ENCODE data around the gene NDUFS8. TPM values are rescaled to one million over a fixed set of nuclear protein-coding genes. Genes with fewer than 3 reads are reported as not detected.

Gene NDUFS8
- total and polyA plus RNA-seq, 2 donors (not counting 1 experiment from before 2014, with no cell fraction given): 73.9 to 84.6 TPM

DNA sequence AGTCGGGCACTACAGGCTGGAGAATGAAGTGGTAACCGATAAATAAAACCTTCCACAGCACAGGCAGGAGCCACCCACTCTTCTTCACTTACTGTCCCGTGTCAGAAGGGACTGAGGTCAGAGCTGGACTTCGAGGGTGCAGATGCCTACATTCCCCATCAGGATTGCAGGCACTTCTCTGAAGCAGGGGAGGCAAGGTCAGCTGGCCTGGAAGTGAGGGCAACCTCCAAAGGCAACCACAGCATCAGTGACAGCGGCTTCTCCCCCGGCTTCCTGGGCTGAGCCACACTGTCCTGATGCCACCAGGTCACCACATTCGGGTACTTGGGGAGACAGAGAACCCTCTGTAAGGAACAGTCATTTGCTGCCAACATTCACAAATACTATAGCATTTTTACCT lies 31.0 kb downstream of the NDUFS8 start:
- Mint-ChIP-seq H3K4me1 (no peaks in the 10 kb centered on the region), H3K4me3 (no peak overlapping the region), H3K27ac (no peak overlapping the region), H3K9me3 (ENCODE audit: insufficient read depth) (no peaks in the 10 kb centered on the region), H3K27me3 (no peaks in the 10 kb centered on the region)
- no peak for DNase-seq
- Histone ChIP-seq H3K9ac (ENCODE audit: low read length) (no peak overlapping the region), H3K79me2 (ENCODE audit: control insufficient read depth, insufficient read depth, low read length) (no peaks in the 10 kb centered on the region), H3K27ac (ENCODE audit: low read length in 2 of 2) (no peak overlapping the region), H2AFZ (ENCODE audit: insufficient read depth, low read depth, low read length, poor library complexity, severe bottlenecking) (no peak overlapping the region), H4K20me1 (ENCODE audit: control insufficient read depth, insufficient read depth, low read length, poor library complexity, severe bottlenecking) (no peaks in the 10 kb centered on the region), H3K4me2 (replicated peaks; ENCODE audit: low read depth, low read length, poor library complexity, severe bottlenecking) (no peak overlapping the region), H3K4me3 (ENCODE audit: control extremely low read depth in 1 of 5, extremely low read depth in 1 of 5, insufficient read depth in 1 of 5, low read depth in 2 of 5, low read length in 4 of 5) (no peak overlapping the region), H3K4me1 (ENCODE audit: control insufficient read depth in 2 of 2, insufficient read depth in 2 of 2, low read length in 2 of 2) (no peaks in the 10 kb centered on the region), H3K27me3 (replicated peaks in 1 of 4; ENCODE audit: control extremely low read depth in 1 of 4, control insufficient read depth in 3 of 4, insufficient read depth in 4 of 4, low read length in 3 of 4) (no peaks in the 10 kb centered on the region), H3K36me3 (replicated peaks in 1 of 2; ENCODE audit: control extremely low read depth in 1 of 2, control insufficient read depth in 1 of 2, extremely low read depth in 1 of 2, insufficient read depth in 2 of 2, low read length in 1 of 2) (peaks cover 0 to 29% of the 10 kb centered on the region in 2 experiments), H3K9me3 (ENCODE audit: control extremely low read depth in 1 of 3, control insufficient read depth in 2 of 3, insufficient read depth in 1 of 3, low read length in 2 of 3) (no peaks in the 10 kb centered on the region)
- no peak for TF ChIP-seq EZH2 (IDR thresholded peaks at IDR 0.05; ENCODE audit: borderline replicate concordance, insufficient read depth, low read depth, low read length, poor library complexity, severe bottlenecking)
- no peak for ATAC-seq (ENCODE audit: low read depth)
- intact Hi-C loops (cut with micrococcal nuclease): no loop called here
- ChIA-PET CTCF (no interaction called here), POLR2A (no interaction called here)
- WGBS (ENCODE audit: insufficient coverage): 97% methylated on average over 6 of the region's 7 CpGs

DNA sequence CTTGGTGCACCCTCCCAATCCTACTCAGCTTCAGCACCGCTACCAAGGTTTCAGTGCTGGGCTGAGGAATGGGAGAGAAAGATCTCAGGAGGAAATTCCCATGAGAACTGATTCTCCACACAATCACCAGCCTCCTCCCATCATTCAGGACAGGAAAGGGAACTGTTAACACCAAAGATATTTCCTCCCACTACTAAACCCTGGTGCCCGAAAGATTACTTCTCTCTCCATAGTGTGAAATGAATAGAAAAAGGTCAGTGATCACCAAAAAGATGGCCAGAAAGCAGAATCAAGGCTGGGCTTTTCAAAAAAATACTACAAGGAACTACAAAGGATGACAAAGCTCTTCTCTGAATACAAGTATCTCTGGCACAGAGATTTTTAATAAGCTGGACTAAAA lies 34.4 kb downstream of the NDUFS8 start:
- Mint-ChIP-seq H3K27me3 (no peaks in the 10 kb centered on the region), H3K27ac (no peak overlapping the region), H3K4me1 (no peaks in the 10 kb centered on the region), H3K9me3 (ENCODE audit: insufficient read depth) (no peaks in the 10 kb centered on the region), H3K4me3 (no peak overlapping the region)
- Histone ChIP-seq H2AFZ (ENCODE audit: insufficient read depth, low read depth, low read length, poor library complexity, severe bottlenecking) (no peak overlapping the region), H3K4me2 (replicated peaks; ENCODE audit: low read depth, low read length, poor library complexity, severe bottlenecking) (no peak overlapping the region), H3K9ac (ENCODE audit: low read length) (no peak overlapping the region), H4K20me1 (ENCODE audit: control insufficient read depth, insufficient read depth, low read length, poor library complexity, severe bottlenecking) (no peaks in the 10 kb centered on the region), H3K79me2 (ENCODE audit: control insufficient read depth, insufficient read depth, low read length) (no peaks in the 10 kb centered on the region), H3K9me3 (ENCODE audit: control extremely low read depth in 1 of 3, control insufficient read depth in 2 of 3, insufficient read depth in 1 of 3, low read length in 2 of 3) (no peaks in the 10 kb centered on the region), H3K4me3 (ENCODE audit: control extremely low read depth in 1 of 5, extremely low read depth in 1 of 5, insufficient read depth in 1 of 5, low read depth in 2 of 5, low read length in 4 of 5) (no peak overlapping the region), H3K4me1 (ENCODE audit: control insufficient read depth in 2 of 2, insufficient read depth in 2 of 2, low read length in 2 of 2) (no peaks in the 10 kb centered on the region), H3K27me3 (replicated peaks in 1 of 4; ENCODE audit: control extremely low read depth in 1 of 4, control insufficient read depth in 3 of 4, insufficient read depth in 4 of 4, low read length in 3 of 4) (no peaks in the 10 kb centered on the region), H3K36me3 (replicated peaks in 1 of 2; ENCODE audit: control extremely low read depth in 1 of 2, control insufficient read depth in 1 of 2, extremely low read depth in 1 of 2, insufficient read depth in 2 of 2, low read length in 1 of 2) (peaks cover 0 to 39% of the 10 kb centered on the region in 2 experiments), H3K27ac (ENCODE audit: low read length in 2 of 2) (no peak overlapping the region)
- intact Hi-C loops (cut with micrococcal nuclease): no loop called here
- POLR2A ChIA-PET: no interaction called here
- no peak for ATAC-seq (ENCODE audit: low read depth)
- no peak for TF ChIP-seq EZH2 (IDR thresholded peaks at IDR 0.05; ENCODE audit: borderline replicate concordance, insufficient read depth, low read depth, low read length, poor library complexity, severe bottlenecking)
- TF ChIP-seq, protein P1, sequence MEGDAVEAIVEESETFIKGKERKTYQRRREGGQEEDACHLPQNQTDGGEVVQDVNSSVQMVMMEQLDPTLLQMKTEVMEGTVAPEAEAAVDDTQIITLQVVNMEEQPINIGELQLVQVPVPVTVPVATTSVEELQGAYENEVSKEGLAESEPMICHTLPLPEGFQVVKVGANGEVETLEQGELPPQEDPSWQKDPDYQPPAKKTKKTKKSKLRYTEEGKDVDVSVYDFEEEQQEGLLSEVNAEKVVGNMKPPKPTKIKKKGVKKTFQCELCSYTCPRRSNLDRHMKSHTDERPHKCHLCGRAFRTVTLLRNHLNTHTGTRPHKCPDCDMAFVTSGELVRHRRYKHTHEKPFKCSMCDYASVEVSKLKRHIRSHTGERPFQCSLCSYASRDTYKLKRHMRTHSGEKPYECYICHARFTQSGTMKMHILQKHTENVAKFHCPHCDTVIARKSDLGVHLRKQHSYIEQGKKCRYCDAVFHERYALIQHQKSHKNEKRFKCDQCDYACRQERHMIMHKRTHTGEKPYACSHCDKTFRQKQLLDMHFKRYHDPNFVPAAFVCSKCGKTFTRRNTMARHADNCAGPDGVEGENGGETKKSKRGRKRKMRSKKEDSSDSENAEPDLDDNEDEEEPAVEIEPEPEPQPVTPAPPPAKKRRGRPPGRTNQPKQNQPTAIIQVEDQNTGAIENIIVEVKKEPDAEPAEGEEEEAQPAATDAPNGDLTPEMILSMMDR (IDR thresholded peaks at IDR 0.05): no peak
- no peak for DNase-seq
- WGBS (ENCODE audit: insufficient coverage): no CpG with 5 or more reads among the region's 2 CpGs
- CTCF ChIA-PET: interaction anchor here (0.7 kb wide), 1 partner anchor 141 kb away, joined by 4 read pairs; no protein-coding TSS in a partner anchor

Data from B cell (primary cell).